ENCODE data around the gene MSANTD1.

The MSANTD1 gene

GRCh38 chr4:3213106-3213425, 35.9 kb upstream of the MSANTD1 start:
- H3K27ac ChIP-seq = no peak overlapping the region
- no peaks in the 10 kb centered on the region for H3K9me3 ChIP-seq (ENCODE audit: low read depth, low read length)
- peaks cover 67% of the 10 kb centered on the region for H3K36me3 ChIP-seq (ENCODE audit: insufficient read depth, low read length)
- DNase-seq (ENCODE audit: low read depth, low spot score) = no peak
- no peak overlapping the region for H3K4me3 ChIP-seq
- H3K9ac ChIP-seq (ENCODE audit: insufficient read length) = no peak overlapping the region
- no peak for TF ChIP-seq FOXP2 (optimal IDR thresholded peaks at IDR 0.05; ENCODE audit: control extremely low read depth, extremely low read length, insufficient read depth)
- TF ChIP-seq POLR2AphosphoS5 (IDR thresholded peaks at IDR 0.05; ENCODE audit: borderline replicate concordance, low read depth, low read length) = no peak
- no peak for TF ChIP-seq EZH2 (IDR thresholded peaks at IDR 0.05)

- Histone ChIP-seq H3K9me3 (ENCODE audit: low read depth, low read length) (no peaks in the 10 kb centered on the region), H3K36me3 (ENCODE audit: insufficient read depth, low read length) (peaks cover 64% of the 10 kb centered on the region), H3K27ac (no peak overlapping the region), H3K4me3 (no peak overlapping the region), H3K9ac (ENCODE audit: insufficient read length) (no peak overlapping the region)
- DNase-seq (ENCODE audit: low read depth, low spot score) = no peak
- TF ChIP-seq FOXP2 (optimal IDR thresholded peaks at IDR 0.05; ENCODE audit: control extremely low read depth, extremely low read length, insufficient read depth) (no peak), POLR2AphosphoS5 (IDR thresholded peaks at IDR 0.05; ENCODE audit: borderline replicate concordance, low read depth, low read length) (no peak), EZH2 (IDR thresholded peaks at IDR 0.05) (no peak)
These were observed 35.2 kb upstream of the MSANTD1 start for GRCh38 chr4:3213661-3214250.

- Histone ChIP-seq H3K9me3 (ENCODE audit: low read depth, low read length) (no peaks in the 10 kb centered on the region), H3K4me3 (no peak overlapping the region), H3K27ac (no peak overlapping the region), H3K9ac (ENCODE audit: insufficient read length) (no peak overlapping the region), H3K36me3 (ENCODE audit: insufficient read depth, low read length) (peaks cover 52% of the 10 kb centered on the region)
- DNase-seq (ENCODE audit: low read depth, low spot score) = no peak
- TF ChIP-seq EZH2 (IDR thresholded peaks at IDR 0.05) = no peak
- no peak for TF ChIP-seq POLR2AphosphoS5 (IDR thresholded peaks at IDR 0.05; ENCODE audit: borderline replicate concordance, low read depth, low read length)
These were observed 33.7 kb upstream of the MSANTD1 start for GRCh38 chr4:3215256-3215655.

- H3K9ac ChIP-seq (ENCODE audit: insufficient read length) = no peak overlapping the region
- DNase-seq (ENCODE audit: low read depth, low spot score) = no peak
- H3K27ac ChIP-seq = no peak overlapping the region
- H3K4me3 ChIP-seq = no peak overlapping the region
- H3K9me3 ChIP-seq (ENCODE audit: low read depth, low read length) = no peaks in the 10 kb centered on the region
- H3K36me3 ChIP-seq (ENCODE audit: insufficient read depth, low read length) = peaks cover 55% of the 10 kb centered on the region
- TF ChIP-seq POLR2AphosphoS5 (IDR thresholded peaks at IDR 0.05; ENCODE audit: borderline replicate concordance, low read depth, low read length) (no peak), EZH2 (IDR thresholded peaks at IDR 0.05) (no peak), FOXP2 (optimal IDR thresholded peaks at IDR 0.05; ENCODE audit: control extremely low read depth, extremely low read length, insufficient read depth) (no peak)
These were observed 33.2 kb upstream of the MSANTD1 start for GRCh38 chr4:3215733-3216132.

- H3K36me3 ChIP-seq (ENCODE audit: insufficient read depth, low read length) = peaks cover 70% of the 10 kb centered on the region
These were observed 31.7 kb upstream of the MSANTD1 start for GRCh38 chr4:3217266-3217665.

GRCh38 chr4:3217771-3218170, 31.2 kb upstream of the MSANTD1 start:
- TF ChIP-seq EZH2 (IDR thresholded peaks at IDR 0.05) (no peak), POLR2AphosphoS5 (IDR thresholded peaks at IDR 0.05; ENCODE audit: borderline replicate concordance, low read depth, low read length) (no peak)
- H3K4me3 ChIP-seq = no peak overlapping the region
- DNase-seq (ENCODE audit: low read depth, low spot score) = no peak
- H3K9ac ChIP-seq (ENCODE audit: insufficient read length) = no peak overlapping the region
- peaks cover 66% of the 10 kb centered on the region for H3K36me3 ChIP-seq (ENCODE audit: insufficient read depth, low read length)
- H3K27ac ChIP-seq = no peak overlapping the region
- H3K9me3 ChIP-seq (ENCODE audit: low read depth, low read length) = no peaks in the 10 kb centered on the region

More at GRCh38 chr4:3217266-3217665, 31.7 kb upstream of the MSANTD1 start:
- H3K9ac ChIP-seq (ENCODE audit: insufficient read length) = no peak overlapping the region
- H3K4me3 ChIP-seq = no peak overlapping the region
- TF ChIP-seq POLR2AphosphoS5 (IDR thresholded peaks at IDR 0.05; ENCODE audit: borderline replicate concordance, low read depth, low read length) (no peak), FOXP2 (optimal IDR thresholded peaks at IDR 0.05; ENCODE audit: control extremely low read depth, extremely low read length, insufficient read depth) (no peak)
- H3K9me3 ChIP-seq (ENCODE audit: low read depth, low read length) = no peaks in the 10 kb centered on the region
- no peak overlapping the region for H3K27ac ChIP-seq
- no peak for DNase-seq (ENCODE audit: low read depth, low spot score)

GRCh38 chr4:3218824-3219760, 29.9 kb upstream of the MSANTD1 start:
- Histone ChIP-seq H3K36me3 (ENCODE audit: insufficient read depth, low read length) (peaks cover 65% of the 10 kb centered on the region), H3K27ac (no peak overlapping the region), H3K9ac (ENCODE audit: insufficient read length) (no peak overlapping the region), H3K4me3 (no peak overlapping the region), H3K9me3 (ENCODE audit: low read depth, low read length) (no peaks in the 10 kb centered on the region)
- TF ChIP-seq FOXP2 (optimal IDR thresholded peaks at IDR 0.05; ENCODE audit: control extremely low read depth, extremely low read length, insufficient read depth) = no peak
- DNase-seq (ENCODE audit: low read depth, low spot score) = no peak

GRCh38 chr4:3219761-3220475, 29.0 kb upstream of the MSANTD1 start:
- DNase-seq (ENCODE audit: low read depth, low spot score) = no peak
- peaks cover 67% of the 10 kb centered on the region for H3K36me3 ChIP-seq (ENCODE audit: insufficient read depth, low read length)
- TF ChIP-seq FOXP2 (optimal IDR thresholded peaks at IDR 0.05; ENCODE audit: control extremely low read depth, extremely low read length, insufficient read depth) (no peak), EZH2 (IDR thresholded peaks at IDR 0.05) (no peak), POLR2AphosphoS5 (IDR thresholded peaks at IDR 0.05; ENCODE audit: borderline replicate concordance, low read depth, low read length) (no peak)

More at GRCh38 chr4:3219761-3220475, 29.0 kb upstream of the MSANTD1 start:
- Histone ChIP-seq H3K9me3 (ENCODE audit: low read depth, low read length) (no peaks in the 10 kb centered on the region), H3K27ac (no peak overlapping the region), H3K4me3 (no peak overlapping the region), H3K9ac (ENCODE audit: insufficient read length) (no peak overlapping the region)
